H9 (cell line): ENCODE results near the gene JCHAIN. TPM values are rescaled to one million over a fixed set of nuclear protein-coding genes. Genes with fewer than 3 reads are reported as not detected.

Source experiments
- DNase-seq: peaks from one replicate; pipeline ENCODE4 v3.0.0-alpha.2; 2017
- H2AFZ ChIP-seq: one replicate; pipeline ENCODE4 v1.6.1; 2013; ENCODE audit warnings: mild to moderate bottlenecking, low read length, control low read depth, moderate library complexity
- H2AK5ac ChIP-seq: 2 replicates; pipeline ENCODE4 v1.6.1; 2013; ENCODE audit warnings: low read length, control low read depth, mixed read lengths; ENCODE audit not compliant: insufficient read length
- H2BK120ac ChIP-seq: one replicate; pipeline ENCODE4 v1.6.1; 2013; ENCODE audit warnings: low read depth, mild to moderate bottlenecking, low read length, control low read depth, inconsistent platforms; ENCODE audit not compliant: poor library complexity, severe bottlenecking
- H2BK12ac ChIP-seq: 2 replicates; pipeline ENCODE4 v1.6.1; 2013; ENCODE audit warnings: low read length, control low read depth, mixed read lengths, low read depth; ENCODE audit not compliant: insufficient read length
- H2BK15ac ChIP-seq: 2 replicates; pipeline ENCODE4 v1.6.1; 2013; ENCODE audit warnings: low read depth, low read length, control low read depth
- H2BK20ac ChIP-seq: one replicate; pipeline ENCODE4 v1.6.1; 2013; ENCODE audit warnings: low read depth, mild to moderate bottlenecking, low read length, control low read depth, inconsistent platforms; ENCODE audit not compliant: poor library complexity, severe bottlenecking
- H2BK5ac ChIP-seq: 2 replicates; pipeline ENCODE4 v1.6.1; 2013; ENCODE audit warnings: low read length, control low read depth, mixed read lengths; ENCODE audit not compliant: insufficient read length
- H3K14ac ChIP-seq: 2 replicates; pipeline ENCODE4 v1.6.1; 2013; ENCODE audit warnings: low read length, control low read depth; ENCODE audit not compliant: insufficient read depth
- H3K18ac ChIP-seq: 2 replicates; pipeline ENCODE4 v1.6.1; 2013; ENCODE audit warnings: low read depth, mild to moderate bottlenecking, mixed read lengths, low read length, control low read depth; ENCODE audit not compliant: insufficient read length
- H3K23ac ChIP-seq: 2 replicates; pipeline ENCODE4 v1.6.1; 2013; ENCODE audit warnings: low read length, control low read depth, mixed read lengths, low read depth; ENCODE audit not compliant: insufficient read length
- H3K23me2 ChIP-seq: 2 replicates; pipeline ENCODE4 v1.6.1; 2013; ENCODE audit warnings: low read depth, mild to moderate bottlenecking, mixed read lengths, low read length, control low read depth; ENCODE audit not compliant: insufficient read length, poor library complexity, severe bottlenecking
- H3K27ac ChIP-seq: 2 replicates; pipeline ENCODE4 v1.5.1; 2013; ENCODE audit warnings: low read length, control low read depth, mixed read lengths, low read depth; ENCODE audit not compliant: insufficient read length
- H3K27me3 ChIP-seq: 2 replicates; pipeline ENCODE4 v1.6.1; 2013; ENCODE audit warnings: low read length, control low read depth, inconsistent platforms; ENCODE audit not compliant: insufficient read depth
- H3K4ac ChIP-seq: 2 replicates; pipeline ENCODE4 v1.6.1; 2013; ENCODE audit warnings: low read depth, mild to moderate bottlenecking, control low read depth, inconsistent platforms, low read length, moderate library complexity
- H3K4me1 ChIP-seq: 2 replicates; pipeline ENCODE4 v1.6.1; 2013; ENCODE audit warnings: low read length, control low read depth, inconsistent platforms; ENCODE audit not compliant: insufficient read depth
- H3K4me2 ChIP-seq: 2 replicates; pipeline ENCODE4 v1.6.1; 2013; ENCODE audit warnings: low read length, control low read depth, mixed read lengths; ENCODE audit not compliant: insufficient read length, insufficient read depth
- H3K56ac ChIP-seq: 2 replicates; pipeline ENCODE4 v1.6.1; 2013; ENCODE audit warnings: low read depth, mild to moderate bottlenecking, mixed read lengths, low read length, control low read depth; ENCODE audit not compliant: insufficient read length
- H3K79me1 ChIP-seq: 2 replicates; pipeline ENCODE4 v1.6.1; 2013; ENCODE audit warnings: low read depth, mild to moderate bottlenecking, moderate library complexity, low read length, control low read depth, inconsistent platforms; ENCODE audit not compliant: insufficient read depth, poor library complexity, severe bottlenecking
- H3K79me2 ChIP-seq: 2 replicates; pipeline ENCODE4 v1.6.1; 2013; ENCODE audit warnings: low read length, control low read depth, inconsistent platforms; ENCODE audit not compliant: insufficient read depth
- H3K9ac ChIP-seq: 2 replicates; pipeline ENCODE4 v1.6.1; 2013; ENCODE audit warnings: low read length, control low read depth, mixed read lengths; ENCODE audit not compliant: insufficient read length; ENCODE audit errors: extremely low read depth
- H3K9me3 ChIP-seq: one replicate; pipeline ENCODE4 v1.6.1; 2013; ENCODE audit warnings: low read depth, low read length, inconsistent platforms; ENCODE audit not compliant: control insufficient read depth
- H3T11ph ChIP-seq: one replicate; pipeline ENCODE4 v1.6.1; 2013; ENCODE audit warnings: mild to moderate bottlenecking, low read length, control low read depth, inconsistent platforms
- H4K20me1 ChIP-seq: one replicate; pipeline ENCODE4 v1.6.1; 2013; ENCODE audit not compliant: control insufficient read depth, insufficient read length, insufficient read depth
- H4K5ac ChIP-seq: 2 replicates; pipeline ENCODE4 v1.6.1; 2013; ENCODE audit warnings: low read depth, mild to moderate bottlenecking, mixed read lengths, low read length, control low read depth; ENCODE audit not compliant: insufficient read length
- H4K8ac ChIP-seq: replicated peaks from 2 replicates; pipeline ENCODE4 v1.6.1; 2013; ENCODE audit warnings: low read length, control low read depth, mixed read lengths, low read depth; ENCODE audit not compliant: insufficient read length
- H4K91ac ChIP-seq: 2 replicates; pipeline ENCODE4 v1.6.1; 2013; ENCODE audit warnings: low read depth, mild to moderate bottlenecking, moderate library complexity, mixed read lengths, low read length, control low read depth; ENCODE audit not compliant: insufficient read length
- H3K27ac Mint-ChIP-seq, 3 experiments: 2 replicates in 2 of 3; 3 replicates in 1 of 3; pipeline ENCODE4 v1.8.0; 2020 to 2021; ENCODE audit warnings: mixed read lengths in 3 of 3, mild to moderate bottlenecking in 1 of 3, moderate library complexity in 1 of 3
- H3K27me3 Mint-ChIP-seq: 2 replicates; pipeline ENCODE4 v1.8.0; 2021; ENCODE audit warnings: low read depth, mild to moderate bottlenecking, moderate library complexity, mixed read lengths
- H3K36me3 Mint-ChIP-seq, 3 experiments: 2 replicates in 2 of 3; 3 replicates in 1 of 3; pipeline ENCODE4 v1.8.0; 2020 to 2021; ENCODE audit warnings: low read depth in 3 of 3, mixed read lengths in 3 of 3; ENCODE audit not compliant: insufficient read depth in 1 of 3
- H3K4me1 Mint-ChIP-seq, 2 experiments: 2 replicates each; pipeline ENCODE4 v1.8.0; 2020; ENCODE audit warnings: mixed read lengths in 2 of 2
- H3K4me3 Mint-ChIP-seq, 2 experiments: 2 replicates in 1 of 2; 3 replicates in 1 of 2; pipeline ENCODE4 v1.8.0; 2020 to 2021; ENCODE audit warnings: mild to moderate bottlenecking in 2 of 2, mixed read lengths in 2 of 2, moderate library complexity in 1 of 2
- H3K9me3 Mint-ChIP-seq, 2 experiments: 2 replicates in 1 of 2; 3 replicates in 1 of 2; pipeline ENCODE4 v1.8.0; 2020; ENCODE audit warnings: mild to moderate bottlenecking in 2 of 2, mixed read lengths in 2 of 2, moderate library complexity in 1 of 2
- CTCF ChIP-seq: fragments of 200-600 bp; sonication (generic); conservative IDR thresholded peaks from 3 replicates; pipeline ENCODE4 v1.8.0; 2021; ENCODE audit warnings: antibody characterized with exemption, mild to moderate bottlenecking
- WGBS: extraction: QIAGEN DNeasy Blood & Tissue Kit; methylation state at CpG from one replicate; pipeline ENCODE4 v1.1.7; 2013; ENCODE audit warnings: missing lambda C conversion rate, low lambda C conversion rate, mixed read lengths; ENCODE audit not compliant: insufficient read length; ENCODE audit errors: extremely low coverage; 5-methylcytosine and 5-hydroxymethylcytosine counted together
- long read RNA-seq: library from polyadenylated mRNA; unstranded; transcript quantifications from one replicate; pipeline ENCODE4 v2.0.0, GENCODE V29; 2020
- total RNA-seq: library from RNA; stranded (reverse); gene quantifications from 2 replicates; pipeline ENCODE4 v1.2.1, GENCODE V29; 2021

The JCHAIN gene
- not detected in 2 replicates for total RNA-seq
- long read RNA-seq = 0 reads

GRCh38 chr4:70666369-70666768, at the start of gene JCHAIN:
Gene JCHAIN (minus strand): TSS chr4:70666508. CDS start chr4:70666490, 18 bp downstream.
- H2BK120ac ChIP-seq = no peak within 1 kb of the TSS
- H3K23ac ChIP-seq = no peak within 1 kb of the TSS
- H3K79me1 ChIP-seq = no peaks in the 10 kb centered on the region
- Mint-ChIP-seq H3K4me3 (no peak within 1 kb of the TSS), H3K36me3 (no peaks in the 10 kb centered on the region), H3K27ac (no peak within 1 kb of the TSS), H3K9me3 (no peaks in the 10 kb centered on the region), H3K4me1 (no peaks in the 10 kb centered on the region), H3K27me3 (peaks cover 3% of the 10 kb centered on the region; the same call in 1 of the 2 replicates)
- H3K18ac ChIP-seq = no peak within 1 kb of the TSS
- no peak within 1 kb of the TSS for H3K27ac ChIP-seq
- no peak within 1 kb of the TSS for H3K9ac ChIP-seq
- H4K20me1 ChIP-seq = no peaks in the 10 kb centered on the region
- H2BK20ac ChIP-seq = no peak within 1 kb of the TSS
- no peaks in the 10 kb centered on the region for H3K9me3 ChIP-seq
- H4K8ac ChIP-seq = no peak within 1 kb of the TSS
- no peak for TF ChIP-seq CTCF
- H2AK5ac ChIP-seq = no peak within 1 kb of the TSS
- WGBS = no CpG with 5 or more reads among the region's 1 CpG
- H3K56ac ChIP-seq = no peak within 1 kb of the TSS
- H4K5ac ChIP-seq = no peak within 1 kb of the TSS
- H3K27me3 ChIP-seq = no peaks in the 10 kb centered on the region
- DNase-seq = no peak
- H3K4me2 ChIP-seq = no peak within 1 kb of the TSS
- no peak within 1 kb of the TSS for H4K91ac ChIP-seq
- H3K23me2 ChIP-seq = no peaks in the 10 kb centered on the region
- H3K79me2 ChIP-seq = no peaks in the 10 kb centered on the region
- no peak within 1 kb of the TSS for H2AFZ ChIP-seq
- H3T11ph ChIP-seq = no peak within 1 kb of the TSS
- H2BK5ac ChIP-seq = no peak within 1 kb of the TSS
- no peaks in the 10 kb centered on the region for H3K4me1 ChIP-seq
- no peak within 1 kb of the TSS for H2BK12ac ChIP-seq
- no peak within 1 kb of the TSS for H3K14ac ChIP-seq
- H2BK15ac ChIP-seq = no peak within 1 kb of the TSS
- H3K4ac ChIP-seq = no peak within 1 kb of the TSS
